ENCODE measurements around the gene BICRAL.
"Not testable (repeated sequence)": the region's sequence is repeated elsewhere in the genome, so short reads cannot be mapped to it uniquely, and the experiment has no call there.

The BICRAL gene

GRCh38 chr6:42781796-42782688 lies at the start of gene BICRAL:
Gene BICRAL (plus strand): TSS chr6:42782052. CDS start chr6:42822023, 39,971 bp downstream.
- peak; percentile 54 for DNase-seq

- not testable (repeated sequence) for DNase-seq
Measured at GRCh38 chr6:42733867-42734481, 47.9 kb upstream of the BICRAL start.

- DNase-seq = no peak
Measured at GRCh38 chr6:42735976-42736375, 45.9 kb upstream of the BICRAL start.

- no peak for DNase-seq
Measured at GRCh38 chr6:42740725-42741124, 41.1 kb upstream of the BICRAL start.

GRCh38 chr6:42742116-42742894 lies 39.5 kb upstream of the BICRAL start:
- DNase-seq = peak; percentile 98

- DNase-seq = no peak
Measured at GRCh38 chr6:42744351-42744893, 37.4 kb upstream of the BICRAL start.

GRCh38 chr6:42745083-42745639 lies 36.7 kb upstream of the BICRAL start:
- no peak for DNase-seq

GRCh38 chr6:42745640-42746462 lies 36.0 kb upstream of the BICRAL start, which contains the start of gene TBCC:
Gene TBCC (minus strand): TSS chr6:42746103. CDS start chr6:42746073, 30 bp downstream.
- peak; percentile 94 for DNase-seq

GRCh38 chr6:42746463-42747391 lies 35.1 kb upstream of the BICRAL start:
- DNase-seq = peak; percentile 90

GRCh38 chr6:42748203-42748898 lies 33.5 kb upstream of the BICRAL start:
- DNase-seq = no peak

- DNase-seq = no peak
Measured at GRCh38 chr6:42751055-42751454, 30.8 kb upstream of the BICRAL start.

- DNase-seq = no peak
Measured at GRCh38 chr6:42754759-42755158, 27.1 kb upstream of the BICRAL start.

GRCh38 chr6:42756722-42757121 lies 25.1 kb upstream of the BICRAL start:
- DNase-seq = no peak

- DNase-seq = no peak
Measured at GRCh38 chr6:42758756-42759430, 23.0 kb upstream of the BICRAL start.

- DNase-seq = no peak
Measured at GRCh38 chr6:42761287-42762067, 20.4 kb upstream of the BICRAL start.

GRCh38 chr6:42762426-42762859 lies 19.4 kb upstream of the BICRAL start:
- DNase-seq = no peak

GRCh38 chr6:42762950-42763349 lies 18.9 kb upstream of the BICRAL start:
- DNase-seq = no peak

GRCh38 chr6:42764911-42765648 lies 16.8 kb upstream of the BICRAL start:
- no peak for DNase-seq
